NOMO-1 (cell line): Measurements from ENCODE around the gene EYS.
"Not testable (repeated sequence)": the region's sequence is repeated elsewhere in the genome, so short reads cannot be mapped to it uniquely, and the experiment has no call there.

Source experiments
- DNase-seq, 2 experiments: peaks; one replicate each; lab custom pipeline; 2025; ENCODE audit not compliant: unreplicated experiment in 2 of 2; lab: John Stamatoyannopoulos, UW

Gene EYS

GRCh38 chr6:64516393-64516792 lies 1190.6 kb downstream of the EYS start:
- no peak for DNase-seq

- DNase-seq, result no peak
These were observed 1199.4 kb downstream of the EYS start for GRCh38 chr6:64507661-64508060.

- no peak for DNase-seq
These were observed 1201.7 kb downstream of the EYS start for GRCh38 chr6:64505312-64505711.

DNA sequence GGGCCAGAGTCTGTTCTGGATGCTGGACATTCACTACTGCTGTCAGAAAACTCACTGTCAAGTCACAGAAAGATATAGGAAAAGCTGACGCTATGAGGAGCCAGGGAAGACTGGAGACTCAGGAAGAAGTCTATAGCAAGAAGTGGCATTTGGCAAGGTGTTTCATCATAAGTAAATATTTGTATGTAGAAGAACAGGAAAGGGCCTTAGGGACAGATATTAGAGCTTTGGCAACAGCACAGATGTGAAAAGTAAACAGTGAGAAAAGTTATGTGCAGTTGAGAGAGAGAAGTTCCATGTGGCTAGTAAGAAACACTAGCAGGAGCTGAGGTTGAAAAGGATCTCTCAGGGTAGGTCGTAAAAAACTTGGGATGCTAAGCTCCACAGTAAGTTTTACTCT lies 1202.5 kb downstream of the EYS start:
- DNase-seq, result no peak

- DNase-seq, result peak in 1 of 2 experiments; percentile 52
These were observed 1204.2 kb downstream of the EYS start for GRCh38 chr6:64502801-64503200.

- no peak for DNase-seq
These were observed 1209.4 kb downstream of the EYS start for GRCh38 chr6:64497634-64498033.

DNA sequence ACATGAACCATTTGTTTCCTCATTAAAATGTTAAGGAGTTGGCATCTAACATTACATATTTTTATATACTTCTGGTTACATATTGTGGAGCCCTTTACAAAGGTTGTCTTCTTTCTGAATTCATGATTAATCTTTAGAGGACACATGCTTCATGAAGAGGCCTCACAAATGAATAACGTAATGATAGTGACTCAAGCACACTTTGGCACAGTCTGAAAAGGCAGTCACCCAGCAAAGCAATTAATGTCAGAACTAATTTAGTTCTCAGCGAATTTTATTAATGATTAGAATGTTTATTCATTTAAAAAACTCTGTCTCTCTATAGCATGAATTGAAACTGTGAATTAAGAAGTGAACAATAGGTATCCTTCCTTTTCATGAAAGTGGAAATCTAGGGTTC lies 1217.3 kb downstream of the EYS start:
- no peak for DNase-seq

- no peak for DNase-seq
These were observed 1220.3 kb downstream of the EYS start for GRCh38 chr6:64486578-64487351.

GRCh38 chr6:64483956-64484499 lies 1223.0 kb downstream of the EYS start:
- no peak for DNase-seq

GRCh38 chr6:64482631-64483030 lies 1224.4 kb downstream of the EYS start:
- peak; percentile 48 to 77 for DNase-seq

- DNase-seq, result no peak
These were observed 1227.9 kb downstream of the EYS start for GRCh38 chr6:64479134-64479533.

DNA sequence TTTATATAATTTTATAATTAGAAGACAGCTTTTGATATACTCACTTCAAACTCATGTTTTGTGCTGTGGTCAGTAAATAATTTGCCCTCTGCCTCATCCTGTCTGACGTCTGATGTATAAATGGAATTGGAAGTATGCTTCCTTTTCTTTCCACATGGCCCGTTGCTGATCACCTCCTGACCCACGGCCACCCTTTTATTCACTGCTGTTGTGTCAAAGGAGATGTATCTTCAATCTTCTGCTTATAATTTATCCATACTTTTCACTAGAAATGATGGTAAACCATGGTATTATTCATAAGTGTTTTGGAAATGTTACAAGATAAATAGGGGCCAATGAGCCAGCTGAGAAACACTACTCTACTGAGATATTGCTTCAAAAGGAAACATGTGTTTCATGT lies 1229.6 kb downstream of the EYS start:
- no peak for DNase-seq

GRCh38 chr6:64476935-64477334 lies 1230.1 kb downstream of the EYS start:
- no peak for DNase-seq

GRCh38 chr6:64469405-64469804 lies 1237.6 kb downstream of the EYS start:
- not testable (repeated sequence) for DNase-seq

DNA sequence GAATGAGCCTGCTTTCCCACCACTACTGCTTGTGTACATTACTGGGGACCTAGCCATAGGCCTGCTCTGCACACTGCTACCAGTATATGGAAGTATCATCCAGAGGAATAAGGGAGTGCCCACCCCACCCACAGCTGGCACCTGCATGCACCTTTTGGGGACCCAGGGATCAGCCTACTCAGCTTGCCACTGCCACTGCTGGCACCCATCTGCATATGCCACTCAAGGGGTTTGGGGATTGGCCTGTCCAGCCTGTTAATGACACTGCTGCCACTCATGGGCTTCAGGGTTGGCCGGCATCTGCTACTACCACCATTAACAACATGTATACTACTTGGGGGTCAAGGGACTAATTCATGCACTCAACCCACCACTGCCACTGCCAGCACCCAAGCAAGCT lies 1239.4 kb downstream of the EYS start:
- DNase-seq, result no peak

DNA sequence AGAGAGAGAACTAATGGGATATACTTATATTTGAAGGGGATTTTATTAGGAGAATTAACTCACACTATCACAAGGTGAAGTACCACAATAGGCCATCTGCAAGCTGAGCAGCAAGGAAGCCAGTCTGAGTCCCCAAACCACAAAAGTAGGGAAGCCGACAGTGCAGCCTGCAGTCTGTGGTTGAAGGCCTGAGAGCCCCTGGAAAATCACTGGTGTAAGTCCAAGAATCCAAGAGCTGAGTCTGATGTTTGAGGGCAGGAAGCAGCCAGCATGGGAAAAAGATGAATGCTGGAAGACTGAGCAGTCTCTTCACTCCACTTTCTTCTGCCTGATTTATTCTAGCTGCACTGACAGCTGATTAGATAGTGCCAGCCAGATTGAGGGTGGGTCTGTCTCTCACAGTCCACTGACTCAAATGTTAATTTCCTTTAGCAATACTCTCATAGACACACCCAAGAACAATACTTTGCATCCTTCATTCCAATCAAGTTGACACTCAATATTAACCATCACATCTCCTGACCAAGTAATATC lies 1247.5 kb downstream of the EYS start:
- no peak for DNase-seq

DNA sequence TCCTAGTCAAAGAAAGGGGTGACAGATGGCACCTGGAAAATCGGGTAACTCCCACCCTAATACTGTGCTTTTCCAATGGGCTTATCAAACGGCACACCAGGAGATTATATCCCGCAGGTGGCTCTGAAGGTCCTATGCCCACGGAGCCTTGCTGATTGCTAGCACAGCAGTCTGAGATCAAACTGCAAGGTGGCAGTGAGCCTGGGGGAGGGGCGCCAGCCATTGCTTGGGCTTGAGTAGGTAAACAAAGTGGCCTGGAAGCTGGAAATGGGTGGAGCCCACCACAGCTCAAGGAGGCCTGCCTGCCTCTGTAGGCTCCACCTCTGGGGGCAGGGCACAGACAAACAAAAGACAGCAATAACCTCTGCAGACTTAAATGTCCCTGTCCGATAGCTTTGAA lies 1258.9 kb downstream of the EYS start:
- DNase-seq, result not testable (repeated sequence)

GRCh38 chr6:64445038-64445437 lies 1262.0 kb downstream of the EYS start:
- no peak for DNase-seq

DNA sequence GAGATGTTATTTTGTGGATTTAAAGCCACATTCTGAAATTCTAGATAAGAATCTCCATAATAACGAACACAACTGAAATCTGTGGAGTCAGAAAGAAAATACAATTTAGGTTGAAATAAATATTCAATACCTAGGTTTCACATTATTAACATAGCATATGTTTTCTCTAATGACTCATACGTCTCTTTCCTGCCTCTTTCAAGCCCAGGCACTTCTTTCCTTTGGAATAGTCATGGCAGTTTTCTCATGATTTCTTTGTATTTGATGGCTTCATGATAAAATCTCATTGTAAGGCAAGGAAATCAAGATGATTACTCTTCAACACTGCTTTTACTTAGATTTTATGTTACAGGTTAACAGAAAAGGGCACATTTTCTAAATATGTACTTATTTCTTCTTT lies 1267.8 kb downstream of the EYS start:
- no peak for DNase-seq

GRCh38 chr6:64437996-64438395 lies 1269.0 kb downstream of the EYS start:
- DNase-seq, result no peak

- DNase-seq, result no peak
These were observed 1277.1 kb downstream of the EYS start for GRCh38 chr6:64429926-64430325.

- DNase-seq, result no peak
These were observed 1278.8 kb downstream of the EYS start for GRCh38 chr6:64428186-64428585.
